Measurements from ENCODE around the gene TXK. TPM values are rescaled to one million over a fixed set of nuclear protein-coding genes. Genes with fewer than 3 reads are reported as not detected.

The TXK gene
- total RNA-seq, 1 donor from 2014 or later = not detected

GRCh38 chr4:48068182-48068581 is 65.9 kb downstream of the TXK start:
- H3K27ac Mint-ChIP-seq (ENCODE audit: unreplicated experiment) = no peak overlapping the region
- H3K4me3 Mint-ChIP-seq (ENCODE audit: unreplicated experiment) = no peak overlapping the region
- no peaks in the 10 kb centered on the region for H3K9me3 Mint-ChIP-seq (ENCODE audit: unreplicated experiment)
- no peak for DNase-seq (ENCODE audit: extremely low spot score, unreplicated experiment)
- peaks cover 17% of the 10 kb centered on the region for H3K27me3 Mint-ChIP-seq (ENCODE audit: unreplicated experiment)
- H3K36me3 Mint-ChIP-seq (ENCODE audit: unreplicated experiment) = no peaks in the 10 kb centered on the region
- no peak for TF ChIP-seq CTCF (IDR thresholded peaks at IDR 0.05)
- H3K4me1 Mint-ChIP-seq (ENCODE audit: unreplicated experiment) = no peaks in the 10 kb centered on the region

- Mint-ChIP-seq H3K27me3 (ENCODE audit: unreplicated experiment) (peaks cover 17% of the 10 kb centered on the region), H3K36me3 (ENCODE audit: unreplicated experiment) (no peaks in the 10 kb centered on the region), H3K27ac (ENCODE audit: unreplicated experiment) (no peak overlapping the region), H3K4me1 (ENCODE audit: unreplicated experiment) (no peaks in the 10 kb centered on the region), H3K4me3 (ENCODE audit: unreplicated experiment) (no peak overlapping the region), H3K9me3 (ENCODE audit: unreplicated experiment) (peaks cover under 1% of the 10 kb centered on the region)
- DNase-seq (ENCODE audit: extremely low spot score, unreplicated experiment) = no peak
- TF ChIP-seq CTCF (IDR thresholded peaks at IDR 0.05) = no peak
Observed at GRCh38 chr4:48067536-48067935, 66.5 kb downstream of the TXK start.

GRCh38 chr4:48065587-48066052 is 68.4 kb downstream of the TXK start:
- no peak for TF ChIP-seq CTCF (IDR thresholded peaks at IDR 0.05)
- Mint-ChIP-seq H3K36me3 (ENCODE audit: unreplicated experiment) (no peaks in the 10 kb centered on the region), H3K4me3 (ENCODE audit: unreplicated experiment) (no peak overlapping the region), H3K27ac (ENCODE audit: unreplicated experiment) (no peak overlapping the region), H3K27me3 (ENCODE audit: unreplicated experiment) (peaks cover 32% of the 10 kb centered on the region), H3K4me1 (ENCODE audit: unreplicated experiment) (no peaks in the 10 kb centered on the region), H3K9me3 (ENCODE audit: unreplicated experiment) (peaks cover 8% of the 10 kb centered on the region)
- no peak for DNase-seq (ENCODE audit: extremely low spot score, unreplicated experiment)

GRCh38 chr4:48064349-48064748 is 69.7 kb downstream of the TXK start:
- no peak overlapping the region for H3K4me3 Mint-ChIP-seq (ENCODE audit: unreplicated experiment)
- peaks cover 12% of the 10 kb centered on the region for H3K9me3 Mint-ChIP-seq (ENCODE audit: unreplicated experiment)
- no peak for DNase-seq (ENCODE audit: extremely low spot score, unreplicated experiment)
- peaks cover 40% of the 10 kb centered on the region for H3K27me3 Mint-ChIP-seq (ENCODE audit: unreplicated experiment)
- H3K27ac Mint-ChIP-seq (ENCODE audit: unreplicated experiment) = no peak overlapping the region
- no peak for TF ChIP-seq CTCF (IDR thresholded peaks at IDR 0.05)
- H3K4me1 Mint-ChIP-seq (ENCODE audit: unreplicated experiment) = no peaks in the 10 kb centered on the region
- H3K36me3 Mint-ChIP-seq (ENCODE audit: unreplicated experiment) = no peaks in the 10 kb centered on the region

- H3K27ac Mint-ChIP-seq (ENCODE audit: unreplicated experiment) = no peak overlapping the region
- TF ChIP-seq CTCF (IDR thresholded peaks at IDR 0.05) = no peak
- H3K4me3 Mint-ChIP-seq (ENCODE audit: unreplicated experiment) = no peak overlapping the region
- H3K9me3 Mint-ChIP-seq (ENCODE audit: unreplicated experiment) = peaks cover 12% of the 10 kb centered on the region
- DNase-seq (ENCODE audit: extremely low spot score, unreplicated experiment) = no peak
- H3K27me3 Mint-ChIP-seq (ENCODE audit: unreplicated experiment) = peaks cover 27% of the 10 kb centered on the region
- H3K36me3 Mint-ChIP-seq (ENCODE audit: unreplicated experiment) = no peaks in the 10 kb centered on the region
- peaks cover 5% of the 10 kb centered on the region for H3K4me1 Mint-ChIP-seq (ENCODE audit: unreplicated experiment)
Observed at GRCh38 chr4:48058617-48059530, 75.2 kb downstream of the TXK start.
